GM12801 (cell line): ENCODE data around the gene ADD3.

Experiments used
- CTCF ChIP-seq: IDR thresholded peaks from one replicate; pipeline ENCODE4 v1.5.1; 2011; ENCODE audit warnings: control low read depth; ENCODE audit not compliant: insufficient read length; ENCODE audit errors: extremely low read depth

ADD3 gene

GRCh38 chr10:109973326-109973829 lies 34.4 kb upstream of the ADD3 start:
- TF ChIP-seq CTCF: no peak

GRCh38 chr10:109974504-109975191 lies 33.1 kb upstream of the ADD3 start:
- TF ChIP-seq CTCF: no peak

GRCh38 chr10:109975244-109976190 lies 32.3 kb upstream of the ADD3 start:
- TF ChIP-seq CTCF: no peak

GRCh38 chr10:109976681-109977080 lies 31.1 kb upstream of the ADD3 start:
- TF ChIP-seq CTCF: no peak

- TF ChIP-seq CTCF: no peak
Measured at GRCh38 chr10:109977382-109977806, 30.4 kb upstream of the ADD3 start.

GRCh38 chr10:109978481-109978880 lies 29.3 kb upstream of the ADD3 start:
- TF ChIP-seq CTCF: no peak

- TF ChIP-seq CTCF: no peak
Measured at GRCh38 chr10:109979215-109979614, 28.6 kb upstream of the ADD3 start.
